Fibroblast of mammary gland (primary cell): ENCODE measurements around the gene VPS33A.
"Not testable (repeated sequence)": the region's sequence is repeated elsewhere in the genome, so short reads cannot be mapped to it uniquely, and the experiment has no call there.

Experiments
- DNase-seq: peaks from one replicate; pipeline ENCODE4 v3.0.0-alpha.2; 2010; ENCODE audit warnings: low read depth
- H3K4me3 ChIP-seq: 2 replicates; pipeline ENCODE4 v1.5.1; 2011; ENCODE audit warnings: low read depth, mild to moderate bottlenecking, low read length, moderate library complexity; ENCODE audit not compliant: control insufficient read depth
- TF ChIP-seq, protein P1 (sequence below): conservative IDR thresholded peaks from 2 replicates; pipeline ENCODE4 v1.5.1; 2011; ENCODE audit warnings: low read depth, low read length, inconsistent platforms; ENCODE audit not compliant: control insufficient read depth, insufficient read depth

Gene VPS33A

DNA sequence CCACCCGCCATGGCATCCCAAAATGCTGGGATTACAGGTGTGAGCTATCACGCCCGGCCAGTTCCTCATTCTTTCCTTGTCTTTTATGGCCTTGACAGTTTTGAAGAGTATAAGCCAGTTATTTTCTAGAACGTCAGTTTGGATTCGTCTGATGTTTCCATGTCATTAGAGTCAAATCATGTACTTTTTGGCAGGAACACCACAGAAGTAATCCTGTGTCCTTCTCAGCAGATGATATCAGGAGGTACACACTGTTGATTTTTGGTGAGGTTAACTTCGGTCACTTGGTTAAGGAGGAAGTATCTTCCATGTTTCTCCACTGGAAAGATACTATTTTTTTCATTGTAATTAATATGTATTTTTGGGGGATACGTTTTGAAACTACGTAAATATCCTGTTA, 25.1 kb upstream of the VPS33A start:
- H3K4me3 ChIP-seq = no peak overlapping the region
- DNase-seq = no peak
- TF ChIP-seq, protein P1, sequence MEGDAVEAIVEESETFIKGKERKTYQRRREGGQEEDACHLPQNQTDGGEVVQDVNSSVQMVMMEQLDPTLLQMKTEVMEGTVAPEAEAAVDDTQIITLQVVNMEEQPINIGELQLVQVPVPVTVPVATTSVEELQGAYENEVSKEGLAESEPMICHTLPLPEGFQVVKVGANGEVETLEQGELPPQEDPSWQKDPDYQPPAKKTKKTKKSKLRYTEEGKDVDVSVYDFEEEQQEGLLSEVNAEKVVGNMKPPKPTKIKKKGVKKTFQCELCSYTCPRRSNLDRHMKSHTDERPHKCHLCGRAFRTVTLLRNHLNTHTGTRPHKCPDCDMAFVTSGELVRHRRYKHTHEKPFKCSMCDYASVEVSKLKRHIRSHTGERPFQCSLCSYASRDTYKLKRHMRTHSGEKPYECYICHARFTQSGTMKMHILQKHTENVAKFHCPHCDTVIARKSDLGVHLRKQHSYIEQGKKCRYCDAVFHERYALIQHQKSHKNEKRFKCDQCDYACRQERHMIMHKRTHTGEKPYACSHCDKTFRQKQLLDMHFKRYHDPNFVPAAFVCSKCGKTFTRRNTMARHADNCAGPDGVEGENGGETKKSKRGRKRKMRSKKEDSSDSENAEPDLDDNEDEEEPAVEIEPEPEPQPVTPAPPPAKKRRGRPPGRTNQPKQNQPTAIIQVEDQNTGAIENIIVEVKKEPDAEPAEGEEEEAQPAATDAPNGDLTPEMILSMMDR = no peak

DNA sequence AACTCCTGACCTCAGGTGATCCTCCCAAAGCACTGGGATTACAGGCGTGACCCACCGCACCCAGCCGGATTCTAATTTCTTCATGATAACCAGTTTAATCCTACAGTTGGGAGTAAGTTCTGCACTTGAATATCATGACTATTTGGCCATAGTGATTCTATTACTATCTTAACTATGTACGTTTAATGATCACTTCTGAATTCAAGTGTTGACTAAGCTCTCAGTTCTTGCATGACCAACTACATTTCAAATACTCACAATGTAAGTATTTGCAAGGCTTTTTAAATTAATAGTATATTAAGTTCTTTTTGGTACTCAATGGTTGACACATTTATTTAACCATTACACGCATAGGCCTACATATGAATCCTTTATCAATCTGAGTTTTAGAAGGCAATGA, 17.4 kb upstream of the VPS33A start:
- no peak overlapping the region for H3K4me3 ChIP-seq
- TF ChIP-seq, protein P1 = no peak
- DNase-seq = no peak

DNA sequence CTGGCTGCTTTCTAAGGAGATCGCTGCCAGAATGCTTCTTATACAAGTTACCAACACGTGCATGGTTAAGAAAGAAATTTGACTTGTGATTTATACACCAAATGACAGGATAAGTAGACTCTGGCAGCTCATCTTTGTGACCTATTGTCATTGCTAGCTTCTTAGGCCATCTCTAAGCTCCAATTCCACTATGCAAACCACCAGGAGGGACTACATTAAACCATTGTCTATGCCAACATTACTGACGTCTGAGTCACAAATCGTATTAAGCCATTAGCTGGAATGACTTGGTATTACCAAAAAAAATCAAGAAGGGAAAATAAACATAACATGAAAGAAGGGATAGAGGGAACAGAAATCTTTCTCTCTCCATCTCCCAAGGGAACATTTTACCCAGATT, 15.8 kb upstream of the VPS33A start:
- H3K4me3 ChIP-seq = no peak overlapping the region
- TF ChIP-seq, protein P1 = no peak
- DNase-seq = peak; percentile 76

DNA sequence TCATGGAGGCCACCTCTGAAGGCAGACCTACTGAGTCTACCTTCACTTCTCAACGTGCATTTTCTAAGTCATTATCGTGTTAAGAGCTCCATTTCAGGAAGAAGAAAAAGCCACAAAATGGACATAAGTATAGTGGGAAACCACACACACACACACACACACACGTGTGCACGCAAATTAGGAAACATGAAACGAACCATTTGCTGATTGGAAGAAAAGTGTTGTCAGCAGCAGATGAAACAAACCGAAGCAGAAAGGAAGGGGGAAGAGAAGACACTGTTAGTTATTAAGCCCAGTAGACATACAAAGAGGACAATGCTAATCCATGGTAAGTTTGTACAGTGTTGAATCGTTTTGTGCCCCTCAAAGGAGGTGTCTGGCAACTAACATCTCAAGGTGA, 9.9 kb upstream of the VPS33A start:
- H3K4me3 ChIP-seq = no peak overlapping the region
- no peak for DNase-seq
- TF ChIP-seq, protein P1 = no peak

DNA sequence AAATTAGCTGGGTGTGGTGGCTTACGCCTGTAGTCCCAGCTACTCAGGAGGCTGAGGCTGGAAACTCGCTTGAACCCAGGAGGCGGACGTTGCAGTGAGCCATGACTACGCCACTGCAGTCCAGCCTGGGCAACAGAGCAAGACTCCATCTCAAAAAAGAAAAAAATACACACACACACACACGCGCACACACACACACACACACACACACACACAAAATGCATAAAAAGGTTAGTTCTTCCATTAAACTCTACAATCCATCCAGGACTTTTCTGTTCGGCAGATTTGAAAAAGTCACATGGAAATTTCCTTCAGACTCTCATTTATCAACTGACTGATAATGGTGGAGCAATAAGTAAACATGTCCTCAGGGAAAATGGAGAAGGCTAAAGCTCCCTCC, 9.2 kb upstream of the VPS33A start:
- no peak for DNase-seq
- no peak overlapping the region for H3K4me3 ChIP-seq
- TF ChIP-seq, protein P1 = no peak

DNA sequence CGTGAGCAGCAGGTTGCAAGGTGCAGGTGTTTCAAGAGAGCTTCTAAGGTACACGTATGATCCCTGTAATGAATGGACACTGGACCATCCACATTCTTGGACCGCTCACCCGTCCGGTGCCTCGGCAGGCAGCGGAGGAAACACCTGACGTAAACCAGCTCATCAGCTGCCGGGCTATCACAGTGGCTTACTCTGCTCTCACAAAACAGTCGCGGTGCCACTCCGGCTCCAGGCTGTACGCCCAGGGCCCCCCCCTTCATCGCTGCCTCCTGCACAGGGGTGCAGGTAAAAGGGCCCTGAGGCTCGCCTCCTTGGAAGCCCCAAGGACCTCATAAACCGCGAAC, 436 bp downstream of the VPS33A start:
- peak; percentile 16 for DNase-seq
- TF ChIP-seq, protein P1 = no peak

DNA sequence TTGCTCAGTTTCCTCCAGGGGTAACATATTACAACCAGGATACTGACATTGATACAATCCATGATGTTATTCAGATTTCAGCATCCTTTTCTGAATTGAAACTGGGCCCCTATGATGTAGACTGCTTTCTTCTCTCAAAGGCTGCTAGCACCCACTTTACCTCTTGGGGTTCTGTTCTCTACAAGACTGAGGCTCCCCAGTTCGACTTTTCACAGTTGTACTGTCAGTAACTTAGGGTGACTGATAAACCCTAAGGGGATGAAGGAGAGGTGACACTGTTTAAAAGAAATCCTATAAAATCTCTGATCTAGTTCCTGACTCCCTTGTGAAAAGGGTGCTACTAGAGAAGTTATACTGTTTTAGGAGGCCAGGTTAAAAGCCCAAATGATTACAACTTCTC, 818 bp downstream of the VPS33A start:
- peak overlapping the region; percentile 92 for H3K4me3 ChIP-seq
- DNase-seq = no peak
- TF ChIP-seq, protein P1 = no peak

More for the DNA sequence above, 436 bp downstream of the VPS33A start:
- peak overlapping the region; percentile 92 for H3K4me3 ChIP-seq

DNA sequence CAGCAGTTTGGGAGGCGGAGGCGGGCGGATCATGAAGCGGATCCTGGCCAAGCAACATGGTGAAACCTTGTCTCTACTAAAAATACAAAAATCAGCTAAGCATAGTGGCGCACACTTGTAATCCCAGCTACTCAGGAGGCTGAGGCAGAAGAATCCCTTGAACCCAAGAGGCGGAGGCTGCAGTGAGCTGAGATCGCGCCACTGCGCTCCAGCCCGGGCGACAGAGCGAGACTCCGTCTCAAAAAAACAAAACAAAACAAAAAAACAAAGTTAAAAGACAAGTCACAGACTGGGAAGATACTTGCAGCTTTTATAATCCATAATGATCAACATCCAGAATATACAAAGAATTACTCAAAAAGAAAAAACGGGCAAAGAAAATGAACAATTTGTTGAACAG, 5.6 kb downstream of the VPS33A start:
- H3K4me3 ChIP-seq, DNase-seq: not testable (repeated sequence)

DNA sequence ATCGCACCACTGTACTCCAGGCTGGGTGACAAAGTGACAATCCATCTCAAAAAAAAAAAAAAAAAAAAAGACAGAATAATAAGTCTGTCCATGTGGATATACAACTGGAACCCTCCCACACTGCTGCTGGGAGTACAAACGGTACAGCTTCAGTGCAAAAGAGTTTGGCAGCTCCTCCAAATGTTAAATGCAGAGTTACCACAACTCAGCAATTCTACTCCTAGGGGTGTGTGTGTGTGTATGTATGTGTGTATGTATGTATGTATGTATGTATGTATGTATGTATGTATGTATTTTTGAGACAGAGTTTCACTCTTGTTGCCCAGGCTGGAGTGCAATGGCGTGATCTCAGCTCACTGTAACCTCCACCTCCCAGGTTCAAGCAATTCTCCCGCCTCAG, 7.4 kb downstream of the VPS33A start:
- H3K4me3 ChIP-seq, DNase-seq: not testable (repeated sequence)

DNA sequence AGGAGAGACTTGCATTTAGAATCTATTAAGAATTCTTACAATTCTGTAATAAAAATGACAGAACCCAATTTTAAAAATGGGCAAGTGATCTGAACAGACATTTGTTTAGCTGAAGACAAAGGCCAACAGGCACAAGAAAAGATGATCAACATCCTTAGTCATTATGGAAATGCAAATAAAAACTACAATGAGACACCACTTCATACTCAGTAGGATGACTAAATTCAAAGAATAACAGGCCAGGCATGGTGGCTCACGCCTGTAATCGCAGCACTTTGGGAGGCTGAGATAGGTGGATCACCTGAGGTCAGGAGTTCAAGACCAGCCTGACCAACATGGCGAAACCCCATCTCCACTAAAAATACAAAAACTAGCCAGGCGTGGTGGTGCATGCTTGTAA, 7.8 kb downstream of the VPS33A start:
- not testable (repeated sequence) for H3K4me3 ChIP-seq, DNase-seq
